PC-3 (cell line): ENCODE results near the gene CPZ.
"Not testable (repeated sequence)": the region's sequence is repeated elsewhere in the genome, so short reads cannot be mapped to it uniquely, and the experiment has no call there.

Source experiments
- CTCF ChIP-seq: fragments of 300-600 bp; sonication (generic); conservative IDR thresholded peaks from 2 replicates; pipeline ENCODE4 v1.5.1; 2017; ENCODE audit warnings: antibody characterized with exemption, low read depth, mild to moderate bottlenecking, low read length
- EZH2phosphoT487 ChIP-seq: fragments of 300-600 bp; sonication (generic); IDR thresholded peaks from 2 replicates; pipeline ENCODE4 v1.6.1; 2018; ENCODE audit warnings: mild to moderate bottlenecking, antibody characterized with exemption, low read length, borderline replicate concordance

GRCh38 chr4:8631896-8632295 is 39.3 kb downstream of the CPZ start:
- not testable (repeated sequence) for TF ChIP-seq CTCF, EZH2phosphoT487
